ENCODE data around the gene HAPSTR1.

- TF ChIP-seq CTCF (IDR thresholded peaks at IDR 0.05) (no peak), POLR2A (IDR thresholded peaks at IDR 0.05) (no peak)
These were observed 21.4 kb downstream of the HAPSTR1 start for GRCh38 chr16:9112844-9113186.

Data from heart left ventricle (tissue), 13 donors.